Neural progenitor cell (in vitro differentiated cells): ENCODE results near the gene RASGRF1.

Experiments used
- EZH2 ChIP-seq: fragments of 200-600 bp; sonication (generic); IDR thresholded peaks from 2 replicates; pipeline ENCODE4 v1.6.1; 2017; ENCODE audit warnings: antibody characterized with exemption, mild to moderate bottlenecking, moderate library complexity
- EZH2phosphoT487 ChIP-seq: fragments of 200-600 bp; sonication (generic); IDR thresholded peaks from 2 replicates; pipeline ENCODE4 v1.6.1; 2017; ENCODE audit warnings: antibody characterized with exemption
- TF ChIP-seq, protein P1 (sequence below): fragments of 200-600 bp; sonication (generic); IDR thresholded peaks from 2 replicates; pipeline ENCODE4 v1.5.1; 2017; ENCODE audit warnings: antibody characterized with exemption, mild to moderate bottlenecking

DNA sequence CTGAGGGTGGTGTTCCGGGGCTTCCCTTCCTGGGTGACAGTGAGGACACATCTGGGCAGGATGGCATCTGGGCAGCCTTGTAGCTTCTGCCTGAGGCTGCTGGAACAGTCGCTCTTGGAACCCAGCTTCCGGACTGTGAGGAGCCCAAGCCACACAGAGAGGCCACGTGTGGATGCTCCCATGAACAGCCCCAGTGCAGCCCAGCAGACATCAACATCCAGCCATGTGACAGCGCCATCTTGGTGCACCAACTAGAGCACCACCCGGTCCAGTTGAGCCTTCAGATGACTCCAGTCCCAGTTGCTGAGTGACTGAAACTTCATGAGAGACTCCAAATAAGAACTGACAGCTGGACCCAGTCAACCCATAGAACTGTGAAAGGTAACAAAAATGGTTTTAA, 130.3 kb downstream of the RASGRF1 start:
- TF ChIP-seq, protein P1, sequence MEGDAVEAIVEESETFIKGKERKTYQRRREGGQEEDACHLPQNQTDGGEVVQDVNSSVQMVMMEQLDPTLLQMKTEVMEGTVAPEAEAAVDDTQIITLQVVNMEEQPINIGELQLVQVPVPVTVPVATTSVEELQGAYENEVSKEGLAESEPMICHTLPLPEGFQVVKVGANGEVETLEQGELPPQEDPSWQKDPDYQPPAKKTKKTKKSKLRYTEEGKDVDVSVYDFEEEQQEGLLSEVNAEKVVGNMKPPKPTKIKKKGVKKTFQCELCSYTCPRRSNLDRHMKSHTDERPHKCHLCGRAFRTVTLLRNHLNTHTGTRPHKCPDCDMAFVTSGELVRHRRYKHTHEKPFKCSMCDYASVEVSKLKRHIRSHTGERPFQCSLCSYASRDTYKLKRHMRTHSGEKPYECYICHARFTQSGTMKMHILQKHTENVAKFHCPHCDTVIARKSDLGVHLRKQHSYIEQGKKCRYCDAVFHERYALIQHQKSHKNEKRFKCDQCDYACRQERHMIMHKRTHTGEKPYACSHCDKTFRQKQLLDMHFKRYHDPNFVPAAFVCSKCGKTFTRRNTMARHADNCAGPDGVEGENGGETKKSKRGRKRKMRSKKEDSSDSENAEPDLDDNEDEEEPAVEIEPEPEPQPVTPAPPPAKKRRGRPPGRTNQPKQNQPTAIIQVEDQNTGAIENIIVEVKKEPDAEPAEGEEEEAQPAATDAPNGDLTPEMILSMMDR = no peak
- no peak for TF ChIP-seq EZH2
- no peak for TF ChIP-seq EZH2phosphoT487
